Neural cell (in vitro differentiated cells): ENCODE measurements around the gene SURF2.

Experiments
- CTCF ChIP-seq: fragments of 450-650 bp; IDR thresholded peaks from 2 replicates; pipeline ENCODE4 v1.5.1; 2014; ENCODE audit warnings: antibody characterized with exemption, mild to moderate bottlenecking, moderate library complexity; ENCODE audit not compliant: poor library complexity, severe bottlenecking
- EZH2 ChIP-seq: fragments of 200-600, 300-800 bp; shearing (Covaris generic), sonication (generic); IDR thresholded peaks from 2 replicates; pipeline ENCODE4 v1.6.1; 2014; ENCODE audit warnings: antibody characterized with exemption, low read length, borderline replicate concordance, mild to moderate bottlenecking; ENCODE audit not compliant: insufficient read depth, poor library complexity, severe bottlenecking
- SMC3 ChIP-seq: fragments of 450-650 bp; conservative IDR thresholded peaks from 2 replicates; pipeline ENCODE4 v1.6.1; 2014; ENCODE audit warnings: antibody characterized with exemption, mild to moderate bottlenecking, moderate library complexity; ENCODE audit not compliant: poor library complexity
- TAF1 ChIP-seq: IDR thresholded peaks from 2 replicates; pipeline ENCODE4 v1.6.1; 2012; ENCODE audit warnings: low read depth

GRCh38 chr9:133361507-133362092 lies 5.2 kb downstream of the SURF2 start:
- TF ChIP-seq EZH2 (no peak), CTCF (no peak), SMC3 (no peak), TAF1 (no peak)
